Measurements from ENCODE around the gene CD59. TPM values are rescaled to one million over a fixed set of nuclear protein-coding genes. Genes with fewer than 3 reads are reported as not detected.
A peak's percentile ranks its signal among the peaks of the same experiment; 100 is the strongest.

The CD59 gene
- total RNA-seq, 2 donors from 2014 or later, result 414 to 561 TPM

GRCh38 chr11:33704240-33705002, 31.8 kb downstream of the CD59 start:
- H3K27ac ChIP-seq, result peak overlapping the region; percentile 70 to 81
- peaks cover 0 to 94% of the 10 kb centered on the region in 2 donors for H3K4me1 ChIP-seq
- no peak for DNase-seq (ENCODE audit: low spot score)
- H3K9me3 ChIP-seq, result no peaks in the 10 kb centered on the region
- no peak for TF ChIP-seq CTCF (IDR thresholded peaks at IDR 0.05)
- no peak overlapping the region for H3K4me3 ChIP-seq
- H3K36me3 ChIP-seq, result peaks cover 18% of the 10 kb centered on the region
- H3K27me3 ChIP-seq, result no peaks in the 10 kb centered on the region

GRCh38 chr11:33703788-33704187, 32.4 kb downstream of the CD59 start:
- Histone ChIP-seq H3K4me1 (peaks cover 0 to 91% of the 10 kb centered on the region in 2 donors), H3K4me3 (no peak overlapping the region), H3K27ac (peak overlapping the region; percentile 70 to 81), H3K27me3 (no peaks in the 10 kb centered on the region), H3K36me3 (peaks cover 12% of the 10 kb centered on the region), H3K9me3 (no peaks in the 10 kb centered on the region)
- TF ChIP-seq CTCF (IDR thresholded peaks at IDR 0.05), result no peak
- DNase-seq (ENCODE audit: low spot score), result no peak

GRCh38 chr11:33703234-33703633, 33.0 kb downstream of the CD59 start:
- H3K27ac ChIP-seq, result peak overlapping the region; percentile 70 to 81
- DNase-seq (ENCODE audit: low spot score), result no peak
- TF ChIP-seq CTCF (IDR thresholded peaks at IDR 0.05), result no peak
- peaks cover 0 to 85% of the 10 kb centered on the region in 2 donors for H3K4me1 ChIP-seq
- H3K9me3 ChIP-seq, result no peaks in the 10 kb centered on the region
- no peaks in the 10 kb centered on the region for H3K27me3 ChIP-seq
- no peak overlapping the region for H3K4me3 ChIP-seq
- H3K36me3 ChIP-seq, result peaks cover 6% of the 10 kb centered on the region

GRCh38 chr11:33701302-33702230, 34.7 kb downstream of the CD59 start:
- TF ChIP-seq CTCF (IDR thresholded peaks at IDR 0.05), result no peak
- H3K4me1 ChIP-seq, result peaks cover 0 to 69% of the 10 kb centered on the region in 2 donors
- H3K27ac ChIP-seq, result peak overlapping the region; percentile 70 to 81
- no peaks in the 10 kb centered on the region for H3K27me3 ChIP-seq
- H3K4me3 ChIP-seq, result peak overlapping the region; percentile 41 to 58
- DNase-seq (ENCODE audit: low spot score), result no peak
- no peaks in the 10 kb centered on the region for H3K9me3 ChIP-seq
- H3K36me3 ChIP-seq, result peaks cover 2% of the 10 kb centered on the region

GRCh38 chr11:33700502-33701271, 35.5 kb downstream of the CD59 start, which contains the start of gene C11orf91:
Gene C11orf91, minus strand, starts transcription at chr11:33700826. Its CDS starts 86 bp downstream, at chr11:33700740.
- Histone ChIP-seq H3K27ac (peak within 1 kb of the TSS; percentile 70 to 81), H3K9me3 (no peaks in the 10 kb centered on the region), H3K4me3 (peak within 1 kb of the TSS; percentile 41 to 58), H3K4me1 (peaks cover 0 to 61% of the 10 kb centered on the region in 2 donors), H3K27me3 (no peaks in the 10 kb centered on the region), H3K36me3 (no peaks in the 10 kb centered on the region)
- TF ChIP-seq CTCF (IDR thresholded peaks at IDR 0.05), result no peak
- DNase-seq (ENCODE audit: low spot score), result peak; percentile 95
